ENCODE measurements around the gene PRR11. TPM values are rescaled to one million over a fixed set of nuclear protein-coding genes. Genes with fewer than 3 reads are reported as not detected.

Gene PRR11
- total and polyA plus RNA-seq, 2 of the 8 experiments (the other 6 are each of a cell fraction or from before 2014, with no cell fraction given), result 32.7 to 83.0 TPM

DNA sequence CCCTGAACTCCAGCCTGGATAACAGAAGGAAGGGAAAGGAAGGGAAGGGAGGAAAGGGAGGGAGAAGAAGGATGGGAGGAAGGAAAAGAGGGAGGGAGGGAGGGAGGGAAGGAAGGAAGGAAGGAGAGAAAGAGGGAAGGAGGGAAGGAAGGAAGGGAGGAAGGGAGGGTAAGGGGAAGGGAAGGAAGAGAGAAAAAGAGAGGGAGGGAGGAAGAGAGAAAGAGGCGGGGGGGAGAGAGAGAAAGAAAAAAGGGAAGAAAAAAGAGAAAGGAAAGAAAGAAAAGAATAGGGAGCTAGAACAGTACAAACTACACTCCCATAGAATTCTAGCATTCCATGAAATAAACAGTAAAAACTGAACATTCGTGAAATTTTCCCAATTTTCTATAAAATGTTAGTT, 25.7 kb upstream of the PRR11 start:
- CTCF ChIA-PET (ENCODE audit: partially characterized antibody), result no interaction called here
- no peak for TF ChIP-seq SIRT6 (IDR thresholded peaks at IDR 0.05; ENCODE audit: low read length)
- no peak for TF ChIP-seq RXRA (IDR thresholded peaks at IDR 0.05; ENCODE audit: insufficient read depth, low read depth, low read length)
- no peak for TF ChIP-seq JUN (IDR thresholded peaks at IDR 0.05; ENCODE audit: low read depth, low read length)
- TF ChIP-seq SRF (IDR thresholded peaks at IDR 0.05; ENCODE audit: low read depth, low read length), result no peak
- TF ChIP-seq MAFK (IDR thresholded peaks at IDR 0.05; ENCODE audit: low read depth, low read length), result no peak
- no peak for TF ChIP-seq ATF3 (IDR thresholded peaks at IDR 0.05; ENCODE audit: insufficient read depth, low read depth, low read length)
- no peak for TF ChIP-seq PHF8 (conservative IDR thresholded peaks at IDR 0.05; ENCODE audit: low read depth, low read length)
- TF ChIP-seq CEBPB (IDR thresholded peaks at IDR 0.05; ENCODE audit: low read depth, low read length), result no peak
- TF ChIP-seq BCL11A (IDR thresholded peaks at IDR 0.05; ENCODE audit: low read depth in 2 of 2, low read length in 2 of 2), result no peak
- no peak for TF ChIP-seq TAF7 (optimal IDR thresholded peaks at IDR 0.05; ENCODE audit: borderline replicate concordance, low read depth, low read length)
- TF ChIP-seq FOSL1 (IDR thresholded peaks at IDR 0.05; ENCODE audit: insufficient read depth, low read depth, low read length), result no peak
- TF ChIP-seq SUZ12 (IDR thresholded peaks at IDR 0.05; ENCODE audit: low read length), result no peak
- TF ChIP-seq EZH2 (IDR thresholded peaks at IDR 0.05; ENCODE audit: low read depth, low read length, severe bottlenecking), result no peak
- TF ChIP-seq SP4 (IDR thresholded peaks at IDR 0.05; ENCODE audit: low read length), result no peak
- no peak for TF ChIP-seq BRCA1 (IDR thresholded peaks at IDR 0.05; ENCODE audit: low read depth, low read length)

More for the DNA sequence above, 25.7 kb upstream of the PRR11 start:
- POLR2A ChIA-PET (ENCODE audit: partially characterized antibody), result interaction anchor here (0.6 to 1.2 kb wide), 3 partner anchors 9 to 26 kb away, joined by 3 to 4 read pairs (median 4); partner anchors contain the start of gene PRR11
- peaks cover 0 to 32% of the 10 kb centered on the region in 2 experiments; a peak in 2 of 4 replicates for H3K79me2 ChIP-seq (ENCODE audit: control insufficient read depth in 1 of 2, insufficient read depth in 2 of 2, low read length in 2 of 2)
- H2BK20ac ChIP-seq (ENCODE audit: low read length), result no peak overlapping the region
- peaks cover 2% of the 10 kb centered on the region for H3K79me1 ChIP-seq (ENCODE audit: low read depth, low read length)
- H4K5ac ChIP-seq (ENCODE audit: insufficient read length, low read depth, low read length), result no peak overlapping the region
- no peak overlapping the region for H3K56ac ChIP-seq (replicated peaks; ENCODE audit: insufficient read length, low read depth, low read length)
- H4K20me1 ChIP-seq (replicated peaks in 1 of 2; ENCODE audit: control insufficient read depth in 1 of 2, insufficient read depth in 2 of 2, low read length in 2 of 2), result peaks cover 0 to 4% of the 10 kb centered on the region in 2 experiments
- H3K4ac ChIP-seq (replicated peaks; ENCODE audit: insufficient read length, low read depth, low read length), result no peak overlapping the region
- H3K9me3 ChIP-seq (ENCODE audit: insufficient read depth in 2 of 2, low read depth in 1 of 2, low read length in 1 of 2), result no peaks in the 10 kb centered on the region
- WGBS, 2 experiments (ENCODE audit: extremely low coverage in 1 of 2, insufficient coverage in 1 of 2, insufficient read length in 1 of 2, insufficient replicate concordance in 2 of 2, low coverage in 1 of 2, low lambda C conversion rate in 2 of 2, missing lambda C conversion rate in 1 of 2), result 0% methylated on average over 1 of the region's 2 CpGs; no CpG with 5 or more reads in 1 of the 2 experiments
- no peak overlapping the region for H3K4me2 ChIP-seq (ENCODE audit: insufficient read depth in 1 of 2, low read depth in 2 of 2, low read length in 2 of 2)
- H4K8ac ChIP-seq (ENCODE audit: extremely low read depth, insufficient read depth, low read length), result no peak overlapping the region
- H2BK12ac ChIP-seq (ENCODE audit: low read depth, low read length), result no peak overlapping the region
- H3K27me3 ChIP-seq (replicated peaks in 1 of 4; ENCODE audit: control insufficient read depth in 3 of 4, extremely low read depth in 1 of 4, insufficient read depth in 3 of 4, low read length in 3 of 4), result no peaks in the 10 kb centered on the region
- no peak overlapping the region for H3K4me3 ChIP-seq (ENCODE audit: extremely low read depth in 1 of 4, insufficient read depth in 2 of 4, low read depth in 3 of 4, low read length in 4 of 4)
- H2BK5ac ChIP-seq (ENCODE audit: low read depth, low read length), result no peak overlapping the region
- no peak overlapping the region for H2AFZ ChIP-seq (ENCODE audit: low read length)
- no peak overlapping the region for H3K27ac ChIP-seq (ENCODE audit: low read depth, low read length)
- no peak overlapping the region for H2BK120ac ChIP-seq (replicated peaks; ENCODE audit: low read depth, low read length)
- peaks cover 2 to 10% (median 4%) of the 10 kb centered on the region in 4 experiments; a peak in 3 of 8 replicates for H3K36me3 ChIP-seq (ENCODE audit: control insufficient read depth in 2 of 4, insufficient read depth in 4 of 4, low read length in 3 of 4)
- FAIRE-seq (no peak), DNase-seq (ENCODE audit: low read depth in 1 of 2, low spot score in 2 of 2) (no peak)
- no peaks in the 10 kb centered on the region for H3K23me2 ChIP-seq (ENCODE audit: low read depth, low read length)
- H4K91ac ChIP-seq (replicated peaks; ENCODE audit: insufficient read length, low read length), result no peak overlapping the region
- no peak overlapping the region for H2AK5ac ChIP-seq (ENCODE audit: low read depth, low read length)
- H3K18ac ChIP-seq (ENCODE audit: extremely low read depth, low read length), result no peak overlapping the region
- H3K4me1 ChIP-seq (replicated peaks in 1 of 4; ENCODE audit: control insufficient read depth in 3 of 4, insufficient read depth in 4 of 4, low read length in 3 of 4), result no peaks in the 10 kb centered on the region
- H3K23ac ChIP-seq (ENCODE audit: insufficient read length), result no peak overlapping the region
- no peak overlapping the region for H3K9ac ChIP-seq (replicated peaks in 1 of 4; ENCODE audit: extremely low read depth in 1 of 4, low read depth in 3 of 4, low read length in 3 of 4)
- H3K14ac ChIP-seq (ENCODE audit: insufficient read length), result no peak overlapping the region
- H2BK15ac ChIP-seq (ENCODE audit: low read length), result no peak overlapping the region

Measured in H1 (cell line).